Peyer's patch (tissue), 4 donors: ENCODE data around the gene GFPT1. TPM values are rescaled to one million over a fixed set of nuclear protein-coding genes. Genes with fewer than 3 reads are reported as not detected.

Source experiments
- DNase-seq, 3 donors: peaks; one replicate each; pipeline ENCODE4 v3.0.0-alpha.2; 2017 to 2019
- H3K27ac ChIP-seq, 4 donors: fragments of 200-600 bp; sonication (generic); one replicate each; pipeline ENCODE4 v1.5.1; 2016 to 2019
- H3K27me3 ChIP-seq, 2 donors: fragments of 200-600 bp; sonication (generic); one replicate each; pipeline ENCODE4 v1.5.1; 2019
- H3K36me3 ChIP-seq, 3 donors: fragments of 200-600 bp; sonication (generic); one replicate each; pipeline ENCODE4 v1.5.1; 2016 to 2019
- H3K4me1 ChIP-seq, 4 donors: fragments of 200-600 bp; sonication (generic); one replicate each; pipeline ENCODE4 v1.5.1; 2016 to 2019
- H3K4me3 ChIP-seq, 4 donors: fragments of 200-600 bp; sonication (generic); 1 replicate in 3 of 4; 2 replicates in 1 of 4; pipeline ENCODE4 v1.5.1; 2016 to 2019; ENCODE audit warnings: mild to moderate bottlenecking in 1 of 4
- H3K9me3 ChIP-seq, 4 donors: fragments of 200-600 bp; sonication (generic); one replicate each; pipeline ENCODE4 v1.5.1; 2016 to 2019; ENCODE audit warnings: mild to moderate bottlenecking in 1 of 4
- CTCF ChIP-seq, 6 experiments: fragments of 450-650 bp in 4 of 6; fragments of 200-600 bp in 2 of 6; sonication (generic) in 1 of 6; IDR thresholded peaks; one replicate each; pipeline ENCODE4 v1.5.1; 2017 to 2019; ENCODE audit warnings: antibody characterized with exemption in 6 of 6, mild to moderate bottlenecking in 3 of 6, moderate library complexity in 1 of 6
- POLR2A ChIP-seq, 2 donors: fragments of 450-650 bp; IDR thresholded peaks; one replicate each; pipeline ENCODE4 v1.5.1; 2017; ENCODE audit warnings: antibody characterized with exemption in 2 of 2, mild to moderate bottlenecking in 2 of 2, moderate library complexity in 2 of 2
- total RNA-seq, 4 donors: library from RNA; depleted of rRNA; stranded (reverse); fragments of >200 nt; gene quantifications; one replicate each; pipeline ENCODE4 v1.1.0, GENCODE V29; 2016

The GFPT1 gene
- total RNA-seq, 4 donors from 2014 or later, result 31.8 to 59.1 (median 42.1) TPM

DNA sequence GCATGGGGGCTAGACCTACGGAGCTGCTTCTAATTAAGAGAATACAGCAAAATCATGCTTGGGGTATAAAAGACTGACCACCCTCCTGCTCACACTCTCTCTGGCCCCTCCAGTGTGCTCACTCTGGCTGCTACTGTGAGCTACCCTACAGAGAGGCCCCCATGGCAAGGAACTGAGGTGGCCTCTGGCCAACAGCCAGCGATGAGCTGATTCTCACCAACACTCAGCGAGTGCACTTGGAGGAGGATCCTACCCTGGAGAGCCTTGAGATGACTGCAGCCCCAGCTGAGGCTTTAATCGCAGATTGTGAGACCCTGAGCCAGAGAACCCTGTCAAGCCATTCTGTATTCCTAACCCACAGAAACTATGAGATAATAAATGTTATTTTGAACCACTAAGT lies 88.2 kb downstream of the GFPT1 start:
- Histone ChIP-seq H3K4me3 (no peak overlapping the region), H3K9me3 (peaks cover 0 to under 1% (median 0%) of the 10 kb centered on the region in 4 donors), H3K36me3 (no peaks in the 10 kb centered on the region), H3K27ac (no peak overlapping the region), H3K4me1 (no peaks in the 10 kb centered on the region), H3K27me3 (no peaks in the 10 kb centered on the region)
- TF ChIP-seq POLR2A (IDR thresholded peaks at IDR 0.05), result no peak
- TF ChIP-seq CTCF (IDR thresholded peaks at IDR 0.05), result no peak
- DNase-seq, result no peak

DNA sequence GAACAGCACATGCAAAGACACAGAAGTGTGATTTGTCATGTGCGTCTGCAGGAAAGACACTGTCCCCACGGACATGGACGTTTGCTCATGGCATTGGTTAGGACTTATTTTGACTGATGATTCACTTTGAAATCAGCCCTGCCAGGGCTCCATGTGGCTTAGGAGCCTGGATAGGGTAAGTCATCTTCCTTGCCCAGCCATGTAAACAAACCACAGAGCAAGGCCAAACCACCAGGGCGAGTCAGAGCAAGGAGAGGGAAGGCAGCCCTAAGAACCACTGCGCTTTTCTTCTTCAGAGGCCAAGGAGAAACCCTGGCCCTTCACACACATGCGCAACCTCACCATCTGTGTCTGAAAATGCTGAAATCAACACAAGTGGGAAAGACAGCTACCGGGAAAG lies 88.8 kb downstream of the GFPT1 start:
- no peak for DNase-seq
- Histone ChIP-seq H3K4me1 (no peaks in the 10 kb centered on the region), H3K4me3 (no peak overlapping the region), H3K9me3 (no peaks in the 10 kb centered on the region), H3K27me3 (no peaks in the 10 kb centered on the region), H3K36me3 (no peaks in the 10 kb centered on the region), H3K27ac (no peak overlapping the region)
- no peak for TF ChIP-seq CTCF (IDR thresholded peaks at IDR 0.05)
- TF ChIP-seq POLR2A (IDR thresholded peaks at IDR 0.05), result no peak

- no peak for DNase-seq
- H3K9me3 ChIP-seq, result no peaks in the 10 kb centered on the region
- no peaks in the 10 kb centered on the region for H3K4me1 ChIP-seq
- no peak overlapping the region for H3K4me3 ChIP-seq
- TF ChIP-seq CTCF (IDR thresholded peaks at IDR 0.05) (no peak), POLR2A (IDR thresholded peaks at IDR 0.05) (no peak)
- no peaks in the 10 kb centered on the region for H3K36me3 ChIP-seq
- no peaks in the 10 kb centered on the region for H3K27me3 ChIP-seq
- H3K27ac ChIP-seq, result no peak overlapping the region
These were observed 89.8 kb downstream of the GFPT1 start for GRCh38 chr2:69297216-69297615.

GRCh38 chr2:69296421-69296820 lies 90.6 kb downstream of the GFPT1 start:
- H3K27me3 ChIP-seq, result no peaks in the 10 kb centered on the region
- no peaks in the 10 kb centered on the region for H3K36me3 ChIP-seq
- DNase-seq, result no peak
- TF ChIP-seq CTCF (IDR thresholded peaks at IDR 0.05) (no peak), POLR2A (IDR thresholded peaks at IDR 0.05) (no peak)
- H3K4me1 ChIP-seq, result no peaks in the 10 kb centered on the region
- no peak overlapping the region for H3K27ac ChIP-seq
- H3K4me3 ChIP-seq, result no peak overlapping the region
- H3K9me3 ChIP-seq, result no peaks in the 10 kb centered on the region

DNA sequence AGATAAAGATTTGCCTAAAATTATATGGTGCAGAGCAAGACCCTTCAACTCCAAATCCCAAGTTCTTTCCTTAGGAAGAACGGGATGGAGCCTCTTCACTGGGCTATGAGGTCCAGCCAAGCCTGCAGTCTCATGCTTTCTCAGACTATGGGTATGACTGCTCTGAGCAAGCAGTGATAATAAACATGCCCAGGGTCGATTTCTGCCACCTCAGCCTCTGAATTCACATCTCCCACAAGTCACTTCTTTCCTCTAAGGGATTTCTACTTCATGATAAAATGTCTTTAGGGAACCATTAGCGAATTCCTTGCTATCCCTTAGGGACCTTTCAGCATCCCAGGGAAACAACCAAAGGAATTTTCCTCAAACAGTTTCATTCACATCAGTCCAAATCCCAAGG lies 94.8 kb downstream of the GFPT1 start:
- Histone ChIP-seq H3K27ac (no peak overlapping the region), H3K4me1 (peaks cover 0 to 5% (median 0%) of the 10 kb centered on the region in 4 donors)

More for the DNA sequence above, 94.8 kb downstream of the GFPT1 start:
- H3K4me3 ChIP-seq, result no peak overlapping the region
- TF ChIP-seq CTCF (IDR thresholded peaks at IDR 0.05) (no peak), POLR2A (IDR thresholded peaks at IDR 0.05) (no peak)
- no peak for DNase-seq
- no peaks in the 10 kb centered on the region for H3K36me3 ChIP-seq
- H3K27me3 ChIP-seq, result no peaks in the 10 kb centered on the region
- no peaks in the 10 kb centered on the region for H3K9me3 ChIP-seq
